Right lobe of liver (tissue), 6 donors: ENCODE measurements around the gene IL1R1. TPM values are rescaled to one million over a fixed set of nuclear protein-coding genes. Genes with fewer than 3 reads are reported as not detected.

Experiments
- ATAC-seq, 4 donors: fragments of 200-7000 bp; cut with Tn5 transposase; one replicate each; pipeline ENCODE4 v1.9.1; 2020; ENCODE audit warnings: mild to moderate bottlenecking in 4 of 4, moderate library complexity in 4 of 4
- DNase-seq, 3 donors: peaks; one replicate each; pipeline ENCODE4 v3.0.0-alpha.2; 2020
- H3K27ac ChIP-seq, 3 donors: fragments of 200-600 bp; one replicate each; pipeline ENCODE4 v1.8.0; 2022
- H3K27me3 ChIP-seq, 2 donors: fragments of 200-600 bp; one replicate each; pipeline ENCODE4 v1.8.0; 2022
- H3K36me3 ChIP-seq, 4 donors: fragments of 200-600 bp; sonication (generic) in 1 of 4; one replicate each; pipeline versions ENCODE4 v1.5.1 to v1.8.0; 2017 to 2022; ENCODE audit warnings: control low read depth in 1 of 4
- H3K4me1 ChIP-seq, 4 donors: fragments of 200-600 bp; sonication (generic) in 1 of 4; one replicate each; pipeline versions ENCODE4 v1.5.1 to v1.8.0; 2017 to 2022; ENCODE audit warnings: control low read depth in 1 of 4
- H3K4me3 ChIP-seq, 3 donors: fragments of 200-600 bp; one replicate each; pipeline ENCODE4 v1.8.0; 2022
- H3K9me3 ChIP-seq, 4 donors: fragments of 200-600 bp; sonication (generic) in 1 of 4; one replicate each; pipeline versions ENCODE4 v1.5.1 to v1.8.0; 2017 to 2022; ENCODE audit warnings: control low read depth in 1 of 4
- CTCF ChIP-seq, 4 donors: fragments of 200-600 bp in 3 of 4; fragments of 450-650 bp in 1 of 4; IDR thresholded peaks; one replicate each; pipeline versions ENCODE4 v1.5.1 to v1.8.0; 2016 to 2022; ENCODE audit warnings: antibody characterized with exemption in 4 of 4, mild to moderate bottlenecking in 2 of 4
- POLR2A ChIP-seq: fragments of 450-650 bp; IDR thresholded peaks from one replicate; pipeline ENCODE4 v1.6.1; 2017; ENCODE audit warnings: antibody characterized with exemption, mild to moderate bottlenecking
- WGBS: methylation state at CpG from one replicate; pipeline ENCODE4 v1.1.6; 2018; ENCODE audit warnings: low coverage, low lambda C conversion rate; ENCODE audit not compliant: insufficient coverage; ENCODE audit errors: missing lambda C conversion rate; 5-methylcytosine and 5-hydroxymethylcytosine counted together
- intact Hi-C, 2 donors: fragments of 100-400 bp; cut with DNase I; formaldehyde crosslinking; loops; one replicate each; pipeline versions ENCODE4 v1.11.2 to v1.14.1; 2022
- total RNA-seq, 6 experiments: library from RNA; depleted of rRNA in 2 of 6; stranded (reverse); fragments of >200 nt in 2 of 6; fragmentation: NEBNext Ultra II Directional in 3 of 6; extraction: Animal tissue kit (Norgen Biotek cat#: 25700) in 3 of 6; gene quantifications; one replicate each; pipeline versions ENCODE4 v1.1.0 to v1.2.4, GENCODE V29; 2016 to 2023
- donor health status: DM: no; HTN: yes; CAD: no.
- donor health status: DM: no; HTN: no; CAD: no.
- donor health status: DM: no; HTN: no; CAD: no.
- donor health status: DM: no; HTN: yes; CAD: no.
- donor health status: DM: no; HTN: yes; CAD: no.

IL1R1 gene
- total RNA-seq, 6 experiments from 2014 or later, result 40.8 to 67.6 (median 52.2) TPM

GRCh38 chr2:102114290-102114721 lies 28.2 kb upstream of the IL1R1 start:
- H3K27me3 ChIP-seq, result no peaks in the 10 kb centered on the region
- no peak overlapping the region for H3K4me3 ChIP-seq
- ATAC-seq, result no peak
- no peak for DNase-seq
- WGBS, result 55% methylated on average over 6 of the region's 6 CpGs
- no peaks in the 10 kb centered on the region for H3K9me3 ChIP-seq
- peaks cover 0 to 74% (median 25%) of the 10 kb centered on the region in 4 donors for H3K4me1 ChIP-seq
- H3K36me3 ChIP-seq, result no peaks in the 10 kb centered on the region
- intact Hi-C loops, result no loop called here
- peak overlapping the region in 2 of 3 donors; percentile 25 to 49 for H3K27ac ChIP-seq
- TF ChIP-seq POLR2A, result no peak
- TF ChIP-seq CTCF (IDR thresholded peaks at IDR 0.05), result no peak

GRCh38 chr2:102114851-102115497 lies 27.6 kb upstream of the IL1R1 start:
- Histone ChIP-seq H3K36me3 (no peaks in the 10 kb centered on the region), H3K4me3 (no peak overlapping the region), H3K4me1 (peaks cover 0 to 74% (median 25%) of the 10 kb centered on the region in 4 donors), H3K9me3 (no peaks in the 10 kb centered on the region), H3K27me3 (no peaks in the 10 kb centered on the region), H3K27ac (peak overlapping the region; percentile 25 to 49 (median 42))
- no peak for TF ChIP-seq CTCF (IDR thresholded peaks at IDR 0.05)
- no peak for TF ChIP-seq POLR2A
- DNase-seq (peak in 1 of 3 donors; percentile 44), ATAC-seq (peak; percentile 49 to 61 (median 52))
- 4% methylated on average over 5 of the region's 5 CpGs for WGBS
- intact Hi-C loops, result no loop called here

GRCh38 chr2:102116630-102117471 lies 25.7 kb upstream of the IL1R1 start:
- WGBS, result 38% methylated on average over 8 of the region's 8 CpGs
- Histone ChIP-seq H3K9me3 (no peaks in the 10 kb centered on the region), H3K4me1 (peaks cover 0 to 71% (median 22%) of the 10 kb centered on the region in 4 donors), H3K4me3 (no peak overlapping the region), H3K27ac (peak overlapping the region in 2 of 3 donors; percentile 33 to 49), H3K27me3 (no peaks in the 10 kb centered on the region), H3K36me3 (no peaks in the 10 kb centered on the region)
- intact Hi-C loops, result no loop called here
- TF ChIP-seq POLR2A (no peak), CTCF (IDR thresholded peaks at IDR 0.05) (no peak)
- DNase-seq (no peak), ATAC-seq (peak in 2 of 4 donors; percentile 15 to 36)

DNA sequence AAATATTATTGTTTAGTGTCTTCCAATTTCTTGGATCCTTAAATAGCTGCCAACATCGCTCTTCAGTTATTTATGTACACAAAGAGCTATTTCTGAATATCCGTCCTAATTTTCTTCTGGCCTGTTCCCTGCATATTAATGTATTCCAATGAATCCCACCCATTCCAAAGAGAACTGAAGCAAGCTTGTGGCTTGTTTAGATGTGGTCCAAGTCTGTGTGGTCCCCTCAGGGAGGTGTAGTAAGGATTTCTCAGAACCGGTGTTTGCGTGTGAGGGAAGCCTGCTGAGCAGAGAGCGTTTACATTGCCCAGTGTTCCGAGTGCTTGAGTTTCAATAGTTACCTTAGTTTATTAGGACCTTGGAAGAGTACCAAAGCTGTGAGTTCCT lies 25.1 kb upstream of the IL1R1 start:
- no peak overlapping the region for H3K4me3 ChIP-seq
- no peak for TF ChIP-seq CTCF (IDR thresholded peaks at IDR 0.05)
- TF ChIP-seq POLR2A, result no peak
- intact Hi-C loops, result no loop called here
- WGBS, result 60% methylated on average over 6 of the region's 6 CpGs
- peak overlapping the region in 2 of 3 donors; percentile 3 to 49 for H3K27ac ChIP-seq
- DNase-seq (no peak), ATAC-seq (no peak)
- H3K36me3 ChIP-seq, result no peaks in the 10 kb centered on the region
- no peaks in the 10 kb centered on the region for H3K27me3 ChIP-seq
- H3K4me1 ChIP-seq, result peaks cover 0 to 70% (median 22%) of the 10 kb centered on the region in 4 donors
- no peaks in the 10 kb centered on the region for H3K9me3 ChIP-seq
